ENCODE measurements around the gene CDNF. TPM values are rescaled to one million over a fixed set of nuclear protein-coding genes. Genes with fewer than 3 reads are reported as not detected.

The CDNF gene
- total RNA-seq (0.58 and 0.99 TPM in 2 replicates), polyA plus RNA-seq (0.25 and 0.40 TPM in 2 replicates), polyA minus RNA-seq (not detected in 2 replicates), Bru-seq, nascent RNA (percentile 37 among the genes with signal in this experiment), BruChase-seq, experiment 1, labeled RNA remaining after a 6-hour chase (percentile 26 among the genes with signal in this experiment), BruChase-seq, experiment 2, labeled RNA remaining after a 2-hour chase (percentile 24 among the genes with signal in this experiment)
- 0.35 and 0.37 TPM in 2 replicates for polyA plus RNA-seq (2011; cell fraction: cytosol; rRNA removed)
- polyA plus RNA-seq (2011; cell fraction: nucleus; rRNA removed): 0.73 and 1.6 TPM in 2 replicates
- 0.83 and 0.96 TPM in 2 replicates for polyA plus RNA-seq (2012)
- polyA minus RNA-seq (2011; cell fraction: cytosol; rRNA and poly(A)+ RNA removed): not detected
- 0.77 TPM in 1 of 2 replicates, not detected in the other for polyA minus RNA-seq (2011; cell fraction: nucleus; rRNA and poly(A)+ RNA removed)
- long read RNA-seq, partial matches to known transcripts: 0 of 1 reads
- long read RNA-seq, other reads (novel, unspliced or antisense): 1 of 1 reads

DNA sequence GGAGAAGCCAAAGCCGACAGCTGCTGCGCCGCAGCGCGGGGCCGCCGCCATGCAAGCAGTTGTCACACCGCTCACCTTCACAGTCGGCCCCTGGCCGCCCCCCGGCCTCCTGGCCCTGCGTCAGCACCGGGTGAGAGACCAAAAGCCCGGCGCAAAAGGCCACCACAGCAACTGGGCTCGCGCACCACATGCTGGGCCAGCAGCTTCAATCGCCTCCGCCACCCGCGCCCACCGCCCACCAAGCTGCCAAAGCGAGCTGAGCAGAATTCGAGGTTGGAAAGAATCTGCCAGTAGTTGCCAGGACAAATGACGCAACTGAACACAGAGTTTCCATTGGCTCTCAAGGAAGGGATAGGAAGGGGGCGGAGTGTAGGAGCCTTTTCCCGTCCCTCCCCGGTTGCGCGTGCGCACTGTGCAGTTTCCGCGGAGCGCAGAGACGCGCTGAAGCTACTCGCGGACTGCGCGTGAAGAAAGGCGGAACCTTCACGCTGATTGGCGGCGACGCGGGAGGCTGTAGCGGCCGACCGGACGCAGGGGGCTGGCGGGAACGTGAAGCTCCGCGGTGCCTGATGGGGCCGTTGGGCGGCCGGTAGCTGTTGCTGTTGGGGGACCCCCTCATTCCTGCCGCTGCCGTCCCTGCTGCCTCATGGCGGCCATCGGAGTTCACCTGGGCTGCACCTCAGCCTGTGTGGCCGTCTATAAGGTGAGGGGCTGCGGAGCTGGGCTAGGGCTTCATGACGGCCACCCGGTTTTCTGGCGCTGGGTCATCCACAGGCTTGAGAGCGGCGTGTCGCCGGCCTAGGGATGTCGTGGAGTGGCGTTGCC, at the start of gene CDNF, which contains the start of the genes HSPA14 and MSANTD7:
TSS of gene CDNF (minus strand) at position 281 of the 825 bp plus-strand sequence. CDS start at position 190, 91 bp downstream.
TSS of gene HSPA14 (plus strand) at position 550 of the 825 bp plus-strand sequence. CDS start at position 647, 97 bp downstream.
TSS of gene MSANTD7 (plus strand) at position 550 of the 825 bp plus-strand sequence. CDS start 3,979 bp downstream, outside the sequence.
- Histone ChIP-seq H3K9me1 (replicated peaks; ENCODE audit: control insufficient read depth, extremely low read depth, insufficient read depth, low read length) (no peaks in the 10 kb centered on the region), H3K27ac (ENCODE audit: insufficient read depth, low read depth, low read length) (peak within 1 kb of the TSS; percentile 74), H3K9ac (replicated peaks; ENCODE audit: extremely low read depth, insufficient read depth, low read length) (peak within 1 kb of the TSS; percentile 88), H3K4me2 (ENCODE audit: insufficient read depth, low read length) (peak within 1 kb of the TSS; percentile 80), H3K9me3 (replicated peaks; ENCODE audit: control insufficient read depth, insufficient read depth, low read length) (no peaks in the 10 kb centered on the region), H3K4me1 (ENCODE audit: control insufficient read depth, extremely low read depth, insufficient read depth, low read length) (peaks cover 11% of the 10 kb centered on the region), H2AFZ (ENCODE audit: low read depth, low read length) (peak within 1 kb of the TSS; percentile 86), H3K36me3 (ENCODE audit: control insufficient read depth in 2 of 2, extremely low read depth in 1 of 2, insufficient read depth in 2 of 2, low read length in 2 of 2) (peaks cover 9 to 13% of the 10 kb centered on the region in 2 experiments), H4K20me1 (replicated peaks; ENCODE audit: control insufficient read depth, extremely low read depth, insufficient read depth, low read length) (no peaks in the 10 kb centered on the region), H3K79me2 (ENCODE audit: control insufficient read depth, insufficient read depth, low read length) (peaks cover 27% of the 10 kb centered on the region), H3K4me3 (replicated peaks in 1 of 3; ENCODE audit: insufficient read depth in 1 of 3, low read depth in 1 of 3, low read length in 3 of 3) (peak within 1 kb of the TSS; percentile 47 to 81 (median 71)), H3K27me3 (ENCODE audit: control insufficient read depth in 2 of 2, insufficient read depth in 2 of 2, low read length in 2 of 2) (no peaks in the 10 kb centered on the region)
- ChIA-PET CTCF (interaction anchor here (0.8 to 3.8 kb wide), 15 partner anchors 11 to 641 kb away, joined by 3 to 23 read pairs (median 7); partner anchors contain the start of gene SUV39H2), POLR2A (interaction anchor here (0.6 to 1.7 kb wide), 6 partner anchors 19 to 339 kb away, joined by 3 to 8 read pairs (median 3); partner anchors contain the start of genes DCLRE1C and SUV39H2)
- dilution Hi-C loops (cut with MboI; ENCODE audit: extremely low pct_ligation_motif_present, low sequenced_read_pairs) (no loop called here), intact Hi-C loops (cut with micrococcal nuclease) (loop anchor here (1.0 to 5.0 kb wide), 6 partner anchors 40 to 339 kb away; partner anchors contain the start of genes DCLRE1C and SUV39H2)
- no TSS peak for BruUV-seq (replicated peaks)
- TF ChIP-seq, protein P1, sequence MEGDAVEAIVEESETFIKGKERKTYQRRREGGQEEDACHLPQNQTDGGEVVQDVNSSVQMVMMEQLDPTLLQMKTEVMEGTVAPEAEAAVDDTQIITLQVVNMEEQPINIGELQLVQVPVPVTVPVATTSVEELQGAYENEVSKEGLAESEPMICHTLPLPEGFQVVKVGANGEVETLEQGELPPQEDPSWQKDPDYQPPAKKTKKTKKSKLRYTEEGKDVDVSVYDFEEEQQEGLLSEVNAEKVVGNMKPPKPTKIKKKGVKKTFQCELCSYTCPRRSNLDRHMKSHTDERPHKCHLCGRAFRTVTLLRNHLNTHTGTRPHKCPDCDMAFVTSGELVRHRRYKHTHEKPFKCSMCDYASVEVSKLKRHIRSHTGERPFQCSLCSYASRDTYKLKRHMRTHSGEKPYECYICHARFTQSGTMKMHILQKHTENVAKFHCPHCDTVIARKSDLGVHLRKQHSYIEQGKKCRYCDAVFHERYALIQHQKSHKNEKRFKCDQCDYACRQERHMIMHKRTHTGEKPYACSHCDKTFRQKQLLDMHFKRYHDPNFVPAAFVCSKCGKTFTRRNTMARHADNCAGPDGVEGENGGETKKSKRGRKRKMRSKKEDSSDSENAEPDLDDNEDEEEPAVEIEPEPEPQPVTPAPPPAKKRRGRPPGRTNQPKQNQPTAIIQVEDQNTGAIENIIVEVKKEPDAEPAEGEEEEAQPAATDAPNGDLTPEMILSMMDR (IDR thresholded peaks at IDR 0.05; ENCODE audit: extremely low read depth in 1 of 2, insufficient read depth in 1 of 2, low read depth in 1 of 2, low read length in 2 of 2): no peak
- TF ChIP-seq POLR2A (IDR thresholded peaks at IDR 0.05; ENCODE audit: low read depth, low read length): peak; percentile 92
- TF ChIP-seq POLR2AphosphoS5 (IDR thresholded peaks at IDR 0.05; ENCODE audit: insufficient read depth, low read depth, low read length): peak; percentile 72
- peak; percentile 100 for DNase-seq (ENCODE audit: low read depth, low spot score)
- FAIRE-seq: peak; percentile 98
